A549 (cell line): ENCODE measurements around the gene C15orf39. TPM values are rescaled to one million over a fixed set of nuclear protein-coding genes. Genes with fewer than 3 reads are reported as not detected.

Experiments
- ATAC-seq, 2 experiments: fragments of 200-7000 bp in 1 of 2; fragments of >200 bp in 1 of 2; cut with Nextera tagmentation in 1 of 2; cut with Tn5 transposase in 1 of 2; 3 replicates each; pipeline versions ENCODE4 v1.8.0 to v1.9.1; 2018 to 2020; ENCODE audit warnings: mild to moderate bottlenecking in 1 of 2, moderate library complexity in 1 of 2
- CTCF ChIA-PET: fragments of 300-600 bp; sonication (Branson Sonifier 250); formaldehyde crosslinking; extraction: SDS; loops from one replicate; lab custom pipeline; 2021; ENCODE audit warnings: antibody characterized with exemption, inconsistent platforms; lab: Yijun Ruan, JAX
- POLR2A ChIA-PET: fragments of 350-600 bp; formaldehyde crosslinking; extraction: SDS; loops from one replicate; lab custom pipeline; 2021; ENCODE audit warnings: antibody characterized with exemption, inconsistent platforms; lab: Yijun Ruan, JAX
- DNase-seq, 2 experiments: peaks; one replicate each; pipeline versions ENCODE4 v3.0.0 to v3.0.0-alpha.2; 2011 to 2016; ENCODE audit warnings: low read depth in 1 of 2, low spot score in 1 of 2
- FAIRE-seq: peaks from 2 replicates; lab custom pipeline; 2011; peaks lifted over from hg19 to GRCh38; lab: Jason Lieb, UNC
- H3K27ac ChIP-seq, 2 experiments: fragments of >200 bp; sonication (Bioruptor Twin); formaldehyde crosslinking; 3 replicates each; pipeline ENCODE4 v1.5.1; 2016 to 2017
- H3K4me1 ChIP-seq: fragments of >200 bp; sonication (Bioruptor Twin); formaldehyde crosslinking; 3 replicates; pipeline ENCODE4 v1.6.1; 2016
- H3K4me2 ChIP-seq: fragments of >200 bp; sonication (Bioruptor Twin); formaldehyde crosslinking; 3 replicates; pipeline ENCODE4 v1.6.1; 2016
- H3K4me3 ChIP-seq: fragments of >200 bp; sonication (Bioruptor Twin); formaldehyde crosslinking; 3 replicates; pipeline ENCODE4 v1.5.1; 2016
- H3K9me3 ChIP-seq: fragments of >200 bp; sonication (Bioruptor Twin); formaldehyde crosslinking; 3 replicates; pipeline ENCODE4 v1.6.1; 2016
- BHLHE40 ChIP-seq: IDR thresholded peaks from 2 replicates; pipeline ENCODE4 v1.6.1; 2012; ENCODE audit warnings: low read depth, low read length, inconsistent platforms
- CEBPB ChIP-seq, 2 experiments: fragments of >200 bp in 1 of 2; sonication (Bioruptor Twin) in 1 of 2; formaldehyde crosslinking in 1 of 2; IDR thresholded peaks; 2 replicates each; pipeline ENCODE4 v1.6.1; 2012 to 2016
- CHD2 ChIP-seq: fragments of 150-350 bp; IDR thresholded peaks from 2 replicates; pipeline ENCODE4 v1.6.1; 2014; ENCODE audit warnings: low read length; ENCODE audit not compliant: partially characterized antibody
- CHD4 ChIP-seq: fragments of 200-600 bp; sonication (generic); IDR thresholded peaks from 2 replicates; pipeline ENCODE4 v1.6.1; 2016; ENCODE audit warnings: antibody characterized with exemption, mild to moderate bottlenecking, borderline replicate concordance
- ESRRA ChIP-seq: fragments of 150-350 bp; IDR thresholded peaks from 2 replicates; pipeline ENCODE4 v1.6.1; 2014; ENCODE audit warnings: mild to moderate bottlenecking, low read length, borderline replicate concordance
- FOSL2 ChIP-seq, 2 experiments: fragments of 450-650 bp in 1 of 2; fragments of >200 bp in 1 of 2; sonication (Bioruptor Twin) in 1 of 2; formaldehyde crosslinking; IDR thresholded peaks; 2 replicates each; pipeline versions ENCODE4 v1.5.0 to v1.6.1; 2016 to 2020; ENCODE audit warnings: mild to moderate bottlenecking in 1 of 2, moderate library complexity in 1 of 2
- HOXA7 ChIP-seq: fragments of 250-450 bp; sonication (Bioruptor Pico); IDR thresholded peaks from 2 replicates; pipeline ENCODE4 v1.5.0; 2020; ENCODE audit warnings: mild to moderate bottlenecking, moderate library complexity
- HOXB5 ChIP-seq: fragments of 250-450 bp; sonication (Bioruptor Pico); IDR thresholded peaks from 2 replicates; pipeline ENCODE4 v1.5.0; 2020; ENCODE audit warnings: mild to moderate bottlenecking, moderate library complexity
- JUN ChIP-seq, 2 experiments: fragments of >200 bp; sonication (Bioruptor Twin); formaldehyde crosslinking; IDR thresholded peaks; 2 replicates in 1 of 2; 3 replicates in 1 of 2; pipeline ENCODE4 v1.6.1; 2016 to 2017
- KDM5A ChIP-seq: fragments of 200-600 bp; sonication (generic); IDR thresholded peaks from 2 replicates; pipeline ENCODE4 v1.6.1; 2016; ENCODE audit warnings: antibody characterized with exemption, mild to moderate bottlenecking
- MAFK ChIP-seq: fragments of 450-650 bp; IDR thresholded peaks from 2 replicates; pipeline ENCODE4 v1.6.1; 2014; ENCODE audit not compliant: partially characterized antibody
- NPAS2 ChIP-seq: fragments of 250-450 bp; sonication (Bioruptor Pico); IDR thresholded peaks from 2 replicates; pipeline ENCODE4 v1.8.0; 2022; ENCODE audit warnings: mild to moderate bottlenecking, moderate library complexity, borderline replicate concordance
- NR3C1 ChIP-seq: fragments of >200 bp; sonication (Bioruptor Twin); formaldehyde crosslinking; IDR thresholded peaks from 3 replicates; pipeline ENCODE4 v1.6.1; 2017
- RCOR1 ChIP-seq: fragments of 150-350 bp; IDR thresholded peaks from 2 replicates; pipeline ENCODE4 v1.6.1; 2014; ENCODE audit warnings: antibody characterized with exemption, low read length, low read depth
- SMC3 ChIP-seq: fragments of >200 bp; sonication (Bioruptor Twin); formaldehyde crosslinking; IDR thresholded peaks from 3 replicates; pipeline ENCODE4 v1.6.1; 2018; ENCODE audit warnings: inconsistent platforms
- TFCP2L1 ChIP-seq: fragments of 250-450 bp; sonication (Bioruptor Pico); IDR thresholded peaks from 2 replicates; pipeline ENCODE4 v1.5.0; 2021; ENCODE audit warnings: mild to moderate bottlenecking
- TP53 ChIP-seq: fragments of 250-450 bp; sonication (Bioruptor Pico); IDR thresholded peaks from 2 replicates; pipeline ENCODE4 v1.5.0; 2021; ENCODE audit warnings: mild to moderate bottlenecking, moderate library complexity
- ZFP36 ChIP-seq: fragments of 450-650 bp; IDR thresholded peaks from 2 replicates; pipeline ENCODE4 v1.6.1; 2014; ENCODE audit warnings: borderline replicate concordance; ENCODE audit not compliant: partially characterized antibody
- ZSCAN20 ChIP-seq: fragments of 250-450 bp; sonication (Bioruptor Pico); IDR thresholded peaks from 2 replicates; pipeline ENCODE4 v1.8.0; 2022; ENCODE audit warnings: mild to moderate bottlenecking, moderate library complexity
- WGBS: methylation state at CpG from one replicate; pipeline ENCODE4 v1.1.6; 2017; ENCODE audit errors: missing lambda C conversion rate; 5-methylcytosine and 5-hydroxymethylcytosine counted together
- polyA plus RNA-seq, 4 experiments: library from polyadenylated mRNA; depleted of rRNA in 3 of 4; stranded (reverse); fragments of >200 nt; fragmentation: RNase III in 1 of 4; extraction: RNeasy Plus Mini Kit Qiagen cat#74134 plus additional on column Dnase treatment in 1 of 4; gene quantifications; 2 replicates in 3 of 4; 3 replicates in 1 of 4; pipeline ENCODE4 v1.2.3, GENCODE V29; 2011 to 2017
- TF ChIP-seq, protein P1 (sequence below): fragments of 150-350 bp; IDR thresholded peaks from 2 replicates; pipeline ENCODE4 v1.6.1; 2014; ENCODE audit warnings: low read depth, mild to moderate bottlenecking, low read length
- TF ChIP-seq, protein P2 (sequence below): fragments of 200-600 bp; sonication (generic); IDR thresholded peaks from 2 replicates; pipeline ENCODE4 v1.6.1; 2016; ENCODE audit warnings: antibody characterized with exemption, mild to moderate bottlenecking, moderate library complexity
- TF ChIP-seq, protein P3 (sequence below): fragments of >200 bp; sonication (Bioruptor Twin); formaldehyde crosslinking; IDR thresholded peaks from 2 replicates; pipeline ENCODE4 v1.6.1; 2016
- TF ChIP-seq, protein P4 (sequence below): fragments of 450-650 bp; IDR thresholded peaks from 2 replicates; pipeline ENCODE4 v1.6.1; 2014; ENCODE audit warnings: antibody characterized with exemption

C15orf39 gene
- polyA plus RNA-seq, 2 of the 4 experiments (the other 2 are of a cell fraction), result 5.7 to 16.7 TPM

DNA sequence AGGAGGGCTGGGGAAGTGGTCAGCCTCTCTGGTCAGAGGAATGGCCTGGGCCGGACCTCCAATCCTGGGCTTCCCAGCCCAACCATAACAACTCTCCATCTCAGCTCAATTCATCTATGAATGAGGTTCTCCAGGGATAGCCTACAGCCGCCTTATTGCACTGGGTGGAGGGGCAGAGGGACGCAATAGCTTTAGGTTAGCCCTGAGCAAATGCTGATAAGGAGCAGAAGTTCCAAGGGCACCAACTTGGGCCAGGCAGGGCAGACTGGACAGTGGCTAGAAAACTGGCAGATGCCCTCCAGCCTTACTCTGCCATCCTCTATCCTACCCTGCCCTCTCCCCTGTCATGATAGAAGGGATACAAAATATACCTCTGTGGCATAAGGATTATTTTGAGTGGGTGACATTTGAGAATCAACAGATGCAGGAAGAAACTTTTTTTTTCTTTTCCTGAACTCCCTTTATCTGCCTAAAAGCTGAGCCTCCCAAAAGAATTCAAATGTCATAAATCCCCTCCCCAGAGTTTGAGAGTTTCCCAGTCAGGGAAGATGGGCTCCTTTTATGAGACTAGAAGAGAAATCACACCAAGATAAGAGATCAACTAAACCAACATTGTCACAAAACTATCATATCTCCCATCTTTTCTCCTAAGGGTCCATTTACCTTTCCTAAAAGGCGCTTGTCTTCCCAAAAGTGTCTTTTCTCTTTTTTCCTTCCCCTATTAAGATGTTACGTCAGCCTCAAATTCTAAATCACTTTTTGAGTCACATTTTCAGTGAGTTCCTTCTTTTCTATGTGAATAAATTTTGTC is 40.4 kb upstream of the C15orf39 start:
- Histone ChIP-seq H3K4me2 (peak overlapping the region; percentile 27; the same call in 2 of the 3 replicates), H3K27ac (no peak overlapping the region), H3K4me3 (no peak overlapping the region)
- DNase-seq, result no peak
- POLR2A ChIA-PET, result no interaction called here
- CTCF ChIA-PET, result interaction anchor here (0.9 to 1.6 kb wide), 3 partner anchors 16 to 40 kb away, joined by 3 read pairs; partner anchors contain the start of gene C15orf39
- WGBS, result 84% methylated on average over 5 of the region's 5 CpGs
- TF ChIP-seq, protein P1, sequence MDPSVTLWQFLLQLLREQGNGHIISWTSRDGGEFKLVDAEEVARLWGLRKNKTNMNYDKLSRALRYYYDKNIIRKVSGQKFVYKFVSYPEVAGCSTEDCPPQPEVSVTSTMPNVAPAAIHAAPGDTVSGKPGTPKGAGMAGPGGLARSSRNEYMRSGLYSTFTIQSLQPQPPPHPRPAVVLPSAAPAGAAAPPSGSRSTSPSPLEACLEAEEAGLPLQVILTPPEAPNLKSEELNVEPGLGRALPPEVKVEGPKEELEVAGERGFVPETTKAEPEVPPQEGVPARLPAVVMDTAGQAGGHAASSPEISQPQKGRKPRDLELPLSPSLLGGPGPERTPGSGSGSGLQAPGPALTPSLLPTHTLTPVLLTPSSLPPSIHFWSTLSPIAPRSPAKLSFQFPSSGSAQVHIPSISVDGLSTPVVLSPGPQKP, result no peak
- no peak for TF ChIP-seq MAFK
- TF ChIP-seq, all 56 proteins: peak for 0
- FAIRE-seq (no peak), ATAC-seq (peak in 1 of 2 experiments; percentile 40; a peak in 2 of 6 replicates)
- Histone ChIP-seq H3K4me1 (peaks cover 16% of the 10 kb centered on the region; the same call in 2 of the 3 replicates), H3K9me3 (no peaks in the 10 kb centered on the region)

DNA sequence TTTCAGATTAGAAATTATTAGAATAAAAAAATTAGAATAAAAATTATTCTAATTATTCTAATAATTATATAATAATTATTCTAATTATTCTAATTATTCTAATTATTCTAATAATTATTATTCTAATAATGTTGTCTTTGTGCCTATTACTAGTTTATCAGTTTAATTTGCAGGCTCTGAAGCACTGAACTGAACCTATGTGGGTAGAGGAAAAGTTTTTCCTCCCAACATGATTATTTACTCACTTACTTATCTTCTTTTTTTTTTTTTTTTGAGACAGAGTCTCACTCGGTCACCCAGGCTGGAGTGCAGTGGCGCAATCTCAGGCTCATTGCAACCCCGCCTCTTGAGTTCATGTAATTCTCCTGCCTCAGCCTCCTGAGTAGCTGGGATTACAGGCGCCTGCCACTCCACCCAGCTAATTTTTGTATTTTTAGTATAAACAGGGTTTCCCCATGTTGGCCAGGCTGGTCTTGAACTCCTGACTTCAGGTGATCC is 39.7 kb upstream of the C15orf39 start:
- whole genome bisulfite sequencing, result 56% methylated on average over 4 of the region's 4 CpGs
- DNase-seq, result no peak
- TF ChIP-seq, protein P2, sequence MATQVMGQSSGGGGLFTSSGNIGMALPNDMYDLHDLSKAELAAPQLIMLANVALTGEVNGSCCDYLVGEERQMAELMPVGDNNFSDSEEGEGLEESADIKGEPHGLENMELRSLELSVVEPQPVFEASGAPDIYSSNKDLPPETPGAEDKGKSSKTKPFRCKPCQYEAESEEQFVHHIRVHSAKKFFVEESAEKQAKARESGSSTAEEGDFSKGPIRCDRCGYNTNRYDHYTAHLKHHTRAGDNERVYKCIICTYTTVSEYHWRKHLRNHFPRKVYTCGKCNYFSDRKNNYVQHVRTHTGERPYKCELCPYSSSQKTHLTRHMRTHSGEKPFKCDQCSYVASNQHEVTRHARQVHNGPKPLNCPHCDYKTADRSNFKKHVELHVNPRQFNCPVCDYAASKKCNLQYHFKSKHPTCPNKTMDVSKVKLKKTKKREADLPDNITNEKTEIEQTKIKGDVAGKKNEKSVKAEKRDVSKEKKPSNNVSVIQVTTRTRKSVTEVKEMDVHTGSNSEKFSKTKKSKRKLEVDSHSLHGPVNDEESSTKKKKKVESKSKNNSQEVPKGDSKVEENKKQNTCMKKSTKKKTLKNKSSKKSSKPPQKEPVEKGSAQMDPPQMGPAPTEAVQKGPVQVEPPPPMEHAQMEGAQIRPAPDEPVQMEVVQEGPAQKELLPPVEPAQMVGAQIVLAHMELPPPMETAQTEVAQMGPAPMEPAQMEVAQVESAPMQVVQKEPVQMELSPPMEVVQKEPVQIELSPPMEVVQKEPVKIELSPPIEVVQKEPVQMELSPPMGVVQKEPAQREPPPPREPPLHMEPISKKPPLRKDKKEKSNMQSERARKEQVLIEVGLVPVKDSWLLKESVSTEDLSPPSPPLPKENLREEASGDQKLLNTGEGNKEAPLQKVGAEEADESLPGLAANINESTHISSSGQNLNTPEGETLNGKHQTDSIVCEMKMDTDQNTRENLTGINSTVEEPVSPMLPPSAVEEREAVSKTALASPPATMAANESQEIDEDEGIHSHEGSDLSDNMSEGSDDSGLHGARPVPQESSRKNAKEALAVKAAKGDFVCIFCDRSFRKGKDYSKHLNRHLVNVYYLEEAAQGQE, result no peak
- TF ChIP-seq CEBPB (IDR thresholded peaks at IDR 0.05), result peak; percentile 18 to 54; a peak in 2 of 4 replicates
- TF ChIP-seq, all 56 proteins: peak for 1
- H3K4me2 ChIP-seq, result peak overlapping the region; percentile 27; the same call in 2 of the 3 replicates
- no peak for FAIRE-seq
- ATAC-seq, result no peak
- no peak overlapping the region for H3K4me3 ChIP-seq
- no peaks in the 10 kb centered on the region for H3K9me3 ChIP-seq
- peaks cover 10% of the 10 kb centered on the region; the same call in 2 of the 3 replicates for H3K4me1 ChIP-seq
- no peak overlapping the region for H3K27ac ChIP-seq
- CTCF ChIA-PET, result interaction anchor here (1.3 to 1.6 kb wide), 2 partner anchors 23 to 40 kb away, joined by 3 to 4 read pairs; partner anchors contain the start of gene C15orf39
- POLR2A ChIA-PET, result interaction anchor here (0.7 kb wide), 2 partner anchors 9 to 157 kb away, joined by 6 read pairs; no protein-coding TSS in a partner anchor

DNA sequence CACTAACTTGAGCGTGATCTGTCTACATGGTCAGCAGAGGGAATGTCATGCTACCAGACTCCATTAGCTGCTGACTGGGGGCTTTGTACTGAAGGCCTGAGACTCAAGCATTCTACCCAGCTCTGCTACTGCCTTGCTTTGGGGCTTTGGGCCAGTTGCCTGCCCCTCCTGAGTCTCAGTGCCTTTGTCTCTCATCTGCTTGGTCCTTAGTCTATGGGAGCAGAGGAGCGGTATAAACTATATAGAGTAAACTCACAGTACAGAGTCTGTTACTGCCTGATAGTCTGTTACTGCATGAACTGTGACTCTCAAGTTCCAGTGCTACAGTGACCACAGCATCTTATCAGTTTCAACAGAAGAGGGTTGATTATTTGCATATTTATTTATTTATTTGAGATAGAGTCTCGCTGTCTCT is 38.5 kb upstream of the C15orf39 start:
- POLR2A ChIA-PET, result no interaction called here

DNA sequence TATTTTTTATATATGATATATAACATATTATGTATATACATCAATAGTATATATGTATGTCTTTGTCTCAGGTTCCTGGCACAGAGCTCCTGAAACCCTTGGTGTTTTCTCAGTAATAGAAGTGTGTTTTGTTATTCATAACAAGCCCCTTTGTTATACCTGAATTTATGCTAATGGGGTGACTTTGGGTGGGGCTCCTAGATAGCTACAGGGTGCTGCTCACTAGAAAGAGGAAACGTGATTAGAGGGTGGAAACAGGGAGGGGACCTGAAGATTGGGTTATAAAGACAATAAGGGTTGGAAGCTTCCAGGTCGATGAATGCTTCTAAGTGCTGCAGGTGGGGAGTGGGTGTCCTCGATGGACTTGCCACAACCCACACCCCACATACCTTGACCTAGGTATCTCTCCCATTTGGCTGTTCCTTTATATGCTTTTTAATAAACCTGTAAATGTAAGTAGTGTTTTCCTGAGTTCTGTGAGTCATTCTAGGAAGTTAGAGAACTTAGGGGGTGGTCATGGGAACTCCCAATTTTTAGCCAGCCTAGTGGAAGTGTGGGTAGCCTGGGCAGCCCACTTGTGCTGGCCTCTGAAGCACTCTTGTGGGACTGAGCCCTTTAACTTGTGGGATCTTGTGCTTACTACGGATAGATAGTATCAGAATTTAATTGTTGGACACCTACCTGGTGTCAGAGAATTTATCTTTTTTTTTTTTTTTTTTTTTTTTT is 36.9 kb upstream of the C15orf39 start:
- no peak for TF ChIP-seq CHD2
- TF ChIP-seq RCOR1, result no peak
- TF ChIP-seq, protein P3, sequence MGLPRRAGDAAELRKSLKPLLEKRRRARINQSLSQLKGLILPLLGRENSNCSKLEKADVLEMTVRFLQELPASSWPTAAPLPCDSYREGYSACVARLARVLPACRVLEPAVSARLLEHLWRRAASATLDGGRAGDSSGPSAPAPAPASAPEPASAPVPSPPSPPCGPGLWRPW, result no peak
- no peak for TF ChIP-seq HOXA7 (CRISPR knock-in tag)
- TF ChIP-seq KDM5A, result no peak
- TF ChIP-seq TFCP2L1, result no peak
- no peak for TF ChIP-seq HOXB5
- TF ChIP-seq, protein P4, sequence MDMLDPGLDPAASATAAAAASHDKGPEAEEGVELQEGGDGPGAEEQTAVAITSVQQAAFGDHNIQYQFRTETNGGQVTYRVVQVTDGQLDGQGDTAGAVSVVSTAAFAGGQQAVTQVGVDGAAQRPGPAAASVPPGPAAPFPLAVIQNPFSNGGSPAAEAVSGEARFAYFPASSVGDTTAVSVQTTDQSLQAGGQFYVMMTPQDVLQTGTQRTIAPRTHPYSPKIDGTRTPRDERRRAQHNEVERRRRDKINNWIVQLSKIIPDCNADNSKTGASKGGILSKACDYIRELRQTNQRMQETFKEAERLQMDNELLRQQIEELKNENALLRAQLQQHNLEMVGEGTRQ, result no peak
- TF ChIP-seq ZFP36, result no peak
- DNase-seq, result no peak
- H3K4me2 ChIP-seq, result no peak overlapping the region
- 0 out of 3 replicates have a peak, but pooled peaks cover 6% of the 10 kb centered on the region for H3K9me3 ChIP-seq
- no peak for FAIRE-seq
- no peak overlapping the region for H3K27ac ChIP-seq
- no peak overlapping the region for H3K4me3 ChIP-seq
- 0 out of 3 replicates have a peak, but pooled peaks cover 5% of the 10 kb centered on the region for H3K4me1 ChIP-seq
- POLR2A ChIA-PET, result interaction anchor here (0.6 kb wide), 1 partner anchor 9 kb away, joined by 3 read pairs; no protein-coding TSS in a partner anchor
- ATAC-seq, result no peak
- WGBS, result 36% methylated on average over 4 of the region's 4 CpGs
- CTCF ChIA-PET, result interaction anchor here (1.3 to 2.0 kb wide), 2 partner anchors 10 to 135 kb away, joined by 6 read pairs; no protein-coding TSS in a partner anchor

More for the DNA sequence above, 38.5 kb upstream of the C15orf39 start:
- no peak for FAIRE-seq
- H3K4me2 ChIP-seq, result no peak overlapping the region
- 91% methylated on average over 3 of the region's 3 CpGs for WGBS
- TF ChIP-seq BHLHE40, result no peak
- TF ChIP-seq SMC3, result no peak
- TF ChIP-seq ZSCAN20 (CRISPR knock-in tag), result no peak
- TF ChIP-seq NPAS2 (CRISPR knock-in tag), result no peak
- no peak for TF ChIP-seq JUN (IDR thresholded peaks at IDR 0.05)
- no peak for TF ChIP-seq CEBPB (IDR thresholded peaks at IDR 0.05)
- TF ChIP-seq FOSL2 (IDR thresholded peaks at IDR 0.05), result no peak
- no peak for TF ChIP-seq FOSL2 (CRISPR knock-in tag; IDR thresholded peaks at IDR 0.05)
- no peak for TF ChIP-seq ESRRA
- no peak for TF ChIP-seq NR3C1
- no peak for TF ChIP-seq TP53 (CRISPR knock-in tag)
- TF ChIP-seq CHD4, result no peak
- peaks cover 9% of the 10 kb centered on the region; the same call in 1 of the 3 replicates for H3K4me1 ChIP-seq
- DNase-seq, result no peak
- H3K9me3 ChIP-seq, result no peaks in the 10 kb centered on the region
- no peak overlapping the region for H3K27ac ChIP-seq
- ATAC-seq, result no peak; a peak in 1 of 6 replicates
- H3K4me3 ChIP-seq, result no peak overlapping the region
- CTCF ChIA-PET, result interaction anchor here (1.1 to 2.0 kb wide), 3 partner anchors 10 to 39 kb away, joined by 3 to 6 read pairs (median 4); partner anchors contain the start of gene C15orf39
